Measurements from ENCODE around the gene DCAF6.

DCAF6 gene

DNA sequence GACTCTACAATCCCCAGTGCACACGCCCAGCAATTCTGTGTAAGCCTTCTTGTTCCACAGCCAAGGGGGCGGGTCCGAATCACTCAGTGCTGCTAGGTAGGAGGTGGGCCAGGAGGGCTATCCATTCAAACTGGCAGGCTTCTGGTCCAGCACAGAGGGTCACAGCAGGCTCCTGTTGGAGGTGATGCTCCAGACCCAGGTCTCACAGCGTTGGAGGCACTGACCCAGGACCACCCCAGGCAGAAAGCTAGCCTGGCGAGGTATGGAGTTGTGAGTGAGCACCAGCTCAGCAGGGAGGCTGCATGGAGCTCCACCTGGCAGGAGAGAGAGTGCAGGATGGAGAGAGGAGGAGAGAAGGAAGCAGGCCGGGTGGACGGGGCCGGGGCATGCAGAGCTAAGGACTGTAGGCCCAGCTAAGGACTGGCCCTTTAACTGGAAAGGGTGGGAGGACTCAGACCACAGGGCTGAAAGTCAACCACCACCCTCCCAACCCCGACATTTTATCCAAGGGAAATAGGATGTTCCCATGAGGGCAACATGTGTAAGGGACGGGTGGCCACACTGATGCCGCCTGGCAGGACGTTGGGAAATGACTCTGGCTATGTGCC, 161.5 kb downstream of the DCAF6 start:
- Histone ChIP-seq H3K27me3 (ENCODE audit: control insufficient read depth in 1 of 2, insufficient read depth in 2 of 2, low read length in 2 of 2) (no peaks in the 10 kb centered on the region), H3K36me3 (ENCODE audit: insufficient read depth, low read length) (peaks cover 11% of the 10 kb centered on the region)

DNA sequence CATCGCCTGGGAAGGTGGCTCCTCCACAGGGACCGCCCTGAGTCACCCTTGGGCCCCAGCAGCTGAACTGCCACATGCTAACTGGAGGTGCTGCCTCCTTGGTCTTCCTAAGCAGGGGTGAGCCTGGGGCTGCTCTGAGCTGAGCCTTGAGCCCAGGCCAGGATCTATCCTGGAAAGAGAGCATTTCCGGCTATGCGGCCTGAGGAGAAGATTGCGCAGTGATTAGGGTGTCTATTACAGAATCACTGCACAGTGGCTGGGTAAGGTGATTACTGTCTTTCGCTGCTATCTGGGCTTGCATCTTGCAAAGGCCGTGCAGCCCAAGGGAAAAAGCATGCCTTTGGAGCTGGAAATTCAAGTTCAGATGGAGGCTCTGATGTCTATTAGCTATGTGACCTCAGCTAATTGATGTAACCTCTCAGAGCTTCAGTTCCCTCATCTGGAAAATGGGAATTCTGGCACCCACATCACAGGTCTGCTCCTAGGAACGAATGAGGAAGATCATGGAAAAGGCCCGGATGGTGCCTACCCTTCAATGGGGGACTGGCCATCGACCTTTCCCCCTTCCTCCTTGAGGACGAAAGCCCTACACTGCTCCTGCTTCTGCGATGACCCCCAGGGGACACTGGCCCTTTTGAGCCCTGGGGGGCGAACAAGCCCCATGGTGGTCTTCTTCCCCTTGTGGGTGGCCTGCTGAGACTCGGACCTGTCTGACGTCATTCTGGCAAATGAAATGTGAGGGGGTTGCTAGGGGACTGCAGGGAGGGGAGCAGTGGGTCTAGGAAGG, 162.2 kb downstream of the DCAF6 start:
- Histone ChIP-seq H3K4me3 (ENCODE audit: low read depth in 1 of 2, low read length in 2 of 2) (no peak overlapping the region), H3K4me1 (ENCODE audit: insufficient read depth, low read length) (peaks cover 23% of the 10 kb centered on the region), H3K27me3 (ENCODE audit: control insufficient read depth in 1 of 2, insufficient read depth in 2 of 2, low read length in 2 of 2) (no peaks in the 10 kb centered on the region), H3K36me3 (ENCODE audit: insufficient read depth, low read length) (peaks cover 11% of the 10 kb centered on the region), H3K27ac (ENCODE audit: low read depth, low read length) (peak overlapping the region; percentile 56), H3K9ac (ENCODE audit: low read length) (no peak overlapping the region), H3K9me3 (ENCODE audit: low read length) (no peaks in the 10 kb centered on the region)

More for the DNA sequence above, 161.5 kb downstream of the DCAF6 start:
- no peaks in the 10 kb centered on the region for H3K9me3 ChIP-seq (ENCODE audit: low read length)
- H3K4me3 ChIP-seq (ENCODE audit: low read depth in 1 of 2, low read length in 2 of 2): no peak overlapping the region
- no peak overlapping the region for H3K9ac ChIP-seq (ENCODE audit: low read length)
- H3K27ac ChIP-seq (ENCODE audit: low read depth, low read length): no peak overlapping the region
- H3K4me1 ChIP-seq (ENCODE audit: insufficient read depth, low read length): peaks cover 23% of the 10 kb centered on the region

DNA sequence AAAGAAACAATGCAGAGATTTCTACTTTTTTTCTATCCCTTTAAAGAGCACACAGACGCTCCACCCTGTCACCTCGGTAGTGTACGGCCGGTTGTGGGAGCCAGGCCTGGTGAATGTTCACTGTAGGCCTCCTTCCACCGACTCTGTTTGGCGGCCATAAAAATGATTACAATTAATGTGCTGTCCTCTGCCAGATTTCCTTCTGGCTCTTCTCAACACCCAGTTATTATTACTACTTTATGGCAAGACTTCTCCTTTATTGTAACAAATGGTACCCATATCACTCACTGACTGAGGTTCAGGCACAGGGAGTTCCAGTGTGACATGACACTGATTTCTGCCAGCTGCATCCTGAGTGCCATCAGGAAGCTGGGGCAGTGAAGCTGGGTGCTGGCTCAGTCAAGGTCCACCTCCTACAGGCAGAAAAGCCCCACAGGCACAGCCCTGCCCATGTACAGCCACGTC, 162.9 kb downstream of the DCAF6 start:
- no peaks in the 10 kb centered on the region for H3K9me3 ChIP-seq (ENCODE audit: low read length)
- H3K36me3 ChIP-seq (ENCODE audit: insufficient read depth, low read length): peaks cover 11% of the 10 kb centered on the region
- H3K4me1 ChIP-seq (ENCODE audit: insufficient read depth, low read length): peaks cover 23% of the 10 kb centered on the region
- H3K4me3 ChIP-seq (ENCODE audit: low read depth in 1 of 2, low read length in 2 of 2): no peak overlapping the region
- H3K27me3 ChIP-seq (ENCODE audit: control insufficient read depth in 1 of 2, insufficient read depth in 2 of 2, low read length in 2 of 2): no peaks in the 10 kb centered on the region
- peak overlapping the region; percentile 56 for H3K27ac ChIP-seq (ENCODE audit: low read depth, low read length)
- no peak overlapping the region for H3K9ac ChIP-seq (ENCODE audit: low read length)

DNA sequence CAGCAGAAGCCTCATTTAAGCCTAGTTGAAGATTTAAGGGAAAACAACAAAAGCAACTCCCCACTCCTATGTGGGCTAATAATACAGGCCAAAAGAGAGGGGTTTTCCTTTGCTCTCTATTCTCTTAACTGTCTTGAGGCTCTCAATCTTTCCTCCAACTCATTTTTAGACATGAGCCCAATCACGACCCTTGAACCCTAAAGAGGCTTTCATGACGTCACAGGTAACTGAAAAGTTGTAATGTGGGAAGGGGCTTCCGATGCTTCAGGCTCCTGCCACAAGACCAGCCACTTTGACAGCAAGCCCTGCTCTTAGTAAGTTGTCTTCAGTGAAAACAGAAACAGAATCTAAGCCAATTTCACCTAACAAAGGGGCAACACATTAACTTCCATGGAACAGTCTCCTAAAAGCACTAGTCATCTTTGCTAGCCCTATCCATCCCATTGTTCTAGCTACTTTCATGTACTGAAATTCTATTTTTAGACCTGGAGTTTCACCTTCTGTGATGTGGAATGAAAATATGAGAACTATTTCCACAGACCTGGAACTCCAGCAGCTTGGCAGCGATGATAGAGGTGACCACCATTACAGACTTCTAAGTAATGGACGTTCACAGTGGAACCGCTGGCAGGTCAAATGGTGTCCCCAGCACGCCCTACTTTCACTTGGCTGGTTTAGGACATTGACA, 164.0 kb downstream of the DCAF6 start:
- Histone ChIP-seq H3K4me1 (ENCODE audit: insufficient read depth, low read length) (peaks cover 23% of the 10 kb centered on the region), H3K27me3 (ENCODE audit: control insufficient read depth in 1 of 2, insufficient read depth in 2 of 2, low read length in 2 of 2) (no peaks in the 10 kb centered on the region), H3K36me3 (ENCODE audit: insufficient read depth, low read length) (peaks cover 11% of the 10 kb centered on the region), H3K9me3 (ENCODE audit: low read length) (no peaks in the 10 kb centered on the region), H3K9ac (ENCODE audit: low read length) (no peak overlapping the region), H3K27ac (ENCODE audit: low read depth, low read length) (no peak overlapping the region), H3K4me3 (ENCODE audit: low read depth in 1 of 2, low read length in 2 of 2) (no peak overlapping the region)

DNA sequence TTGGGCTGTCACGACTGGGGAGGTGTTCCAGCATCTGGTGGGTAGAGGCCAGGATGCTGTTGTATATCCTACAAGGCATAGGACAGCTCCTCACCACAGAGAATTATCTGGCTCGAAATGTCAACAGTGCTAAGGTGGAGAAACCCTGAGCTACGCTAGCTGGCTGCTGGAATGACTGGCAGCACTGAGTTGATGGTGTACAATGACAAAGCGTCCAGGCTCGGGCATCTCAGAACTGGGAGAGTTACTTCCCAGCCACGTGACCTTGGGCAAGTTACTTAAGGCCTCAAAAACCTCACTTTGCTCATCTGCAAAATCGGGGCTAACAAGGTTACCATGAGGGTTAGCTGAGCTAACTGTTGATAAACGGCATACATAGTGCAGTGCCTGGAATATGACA, 164.9 kb downstream of the DCAF6 start:
- H3K4me3 ChIP-seq (ENCODE audit: low read depth in 1 of 2, low read length in 2 of 2): no peak overlapping the region
- H3K4me1 ChIP-seq (ENCODE audit: insufficient read depth, low read length): peaks cover 23% of the 10 kb centered on the region
- H3K27ac ChIP-seq (ENCODE audit: low read depth, low read length): no peak overlapping the region
- H3K27me3 ChIP-seq (ENCODE audit: control insufficient read depth in 1 of 2, insufficient read depth in 2 of 2, low read length in 2 of 2): no peaks in the 10 kb centered on the region
- H3K9me3 ChIP-seq (ENCODE audit: low read length): no peaks in the 10 kb centered on the region
- no peak overlapping the region for H3K9ac ChIP-seq (ENCODE audit: low read length)
- peaks cover 8% of the 10 kb centered on the region for H3K36me3 ChIP-seq (ENCODE audit: insufficient read depth, low read length)

DNA sequence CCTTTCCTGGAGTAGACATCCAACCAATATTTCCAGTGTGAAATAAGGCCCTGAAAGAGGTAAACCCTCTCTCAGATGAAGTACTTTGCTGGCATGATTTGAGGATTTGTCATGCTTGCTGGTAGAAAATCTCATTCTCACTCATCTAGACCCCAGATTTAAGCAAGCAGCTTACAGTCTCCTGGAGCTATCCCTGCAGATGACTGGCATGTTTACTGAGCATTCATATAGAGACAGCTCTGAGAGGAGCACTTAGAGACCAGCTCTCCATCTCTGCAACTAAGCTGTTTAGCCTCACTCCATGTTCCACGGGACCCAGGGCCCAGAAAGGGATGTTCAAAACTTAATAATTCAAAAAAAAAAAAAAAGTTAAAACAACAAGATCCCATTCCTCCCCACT, 166.0 kb downstream of the DCAF6 start:
- Histone ChIP-seq H3K36me3 (ENCODE audit: insufficient read depth, low read length) (no peaks in the 10 kb centered on the region), H3K9ac (ENCODE audit: low read length) (no peak overlapping the region), H3K9me3 (ENCODE audit: low read length) (no peaks in the 10 kb centered on the region), H3K4me3 (ENCODE audit: low read depth in 1 of 2, low read length in 2 of 2) (no peak overlapping the region), H3K27ac (ENCODE audit: low read depth, low read length) (no peak overlapping the region), H3K4me1 (ENCODE audit: insufficient read depth, low read length) (peaks cover 23% of the 10 kb centered on the region), H3K27me3 (ENCODE audit: control insufficient read depth in 1 of 2, insufficient read depth in 2 of 2, low read length in 2 of 2) (no peaks in the 10 kb centered on the region)

DNA sequence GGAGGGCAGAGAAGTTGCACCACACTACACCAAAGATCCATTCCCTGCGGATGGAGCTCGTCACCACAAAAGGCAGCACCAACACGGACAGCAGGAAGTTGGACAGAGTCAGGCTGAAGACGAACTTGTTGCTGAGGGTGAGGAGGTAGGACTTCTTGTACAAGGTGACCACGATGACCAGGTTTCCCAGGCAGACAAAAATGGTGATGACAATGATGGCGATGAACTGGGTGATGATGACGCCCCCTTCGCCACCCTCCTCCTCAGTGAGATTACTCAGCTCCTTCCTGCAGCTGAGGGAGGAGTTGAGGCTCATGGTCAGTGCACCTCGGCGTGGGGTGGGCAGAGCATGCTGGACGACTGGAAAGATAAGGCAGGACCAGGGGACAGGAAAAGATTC, 168.1 kb downstream of the DCAF6 start:
- no peak overlapping the region for H3K27ac ChIP-seq (ENCODE audit: low read depth, low read length)
- H3K36me3 ChIP-seq (ENCODE audit: insufficient read depth, low read length): no peaks in the 10 kb centered on the region
- no peak overlapping the region for H3K4me3 ChIP-seq (ENCODE audit: low read depth in 1 of 2, low read length in 2 of 2)
- H3K9ac ChIP-seq (ENCODE audit: low read length): no peak overlapping the region
- no peaks in the 10 kb centered on the region for H3K27me3 ChIP-seq (ENCODE audit: control insufficient read depth in 1 of 2, insufficient read depth in 2 of 2, low read length in 2 of 2)
- H3K4me1 ChIP-seq (ENCODE audit: insufficient read depth, low read length): peaks cover 12% of the 10 kb centered on the region
- H3K9me3 ChIP-seq (ENCODE audit: low read length): no peaks in the 10 kb centered on the region

DNA sequence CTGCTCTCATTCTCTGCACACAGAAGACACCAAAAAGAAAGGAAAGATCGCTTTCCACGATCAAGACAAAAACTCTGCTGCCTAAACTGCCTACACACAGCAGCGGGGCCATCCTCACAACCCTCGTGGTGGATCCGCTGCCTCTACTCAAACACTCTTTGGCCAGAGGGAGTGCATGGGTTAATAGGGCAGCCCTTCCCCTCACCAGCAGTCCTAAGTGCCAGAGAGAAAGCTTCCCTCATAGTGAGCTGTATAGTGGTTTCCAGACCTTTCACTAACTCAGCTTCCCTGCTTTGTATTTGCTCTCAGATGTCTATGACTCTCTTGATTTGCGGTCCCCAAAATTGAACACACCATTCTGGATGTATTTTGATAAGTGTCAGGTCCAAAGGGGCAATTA, 169.4 kb downstream of the DCAF6 start:
- H3K36me3 ChIP-seq (ENCODE audit: insufficient read depth, low read length): no peaks in the 10 kb centered on the region
- no peak overlapping the region for H3K9ac ChIP-seq (ENCODE audit: low read length)
- no peaks in the 10 kb centered on the region for H3K4me1 ChIP-seq (ENCODE audit: insufficient read depth, low read length)
- no peaks in the 10 kb centered on the region for H3K9me3 ChIP-seq (ENCODE audit: low read length)
- no peaks in the 10 kb centered on the region for H3K27me3 ChIP-seq (ENCODE audit: control insufficient read depth in 1 of 2, insufficient read depth in 2 of 2, low read length in 2 of 2)
- H3K4me3 ChIP-seq (ENCODE audit: low read depth in 1 of 2, low read length in 2 of 2): no peak overlapping the region
- H3K27ac ChIP-seq (ENCODE audit: low read depth, low read length): no peak overlapping the region

DNA sequence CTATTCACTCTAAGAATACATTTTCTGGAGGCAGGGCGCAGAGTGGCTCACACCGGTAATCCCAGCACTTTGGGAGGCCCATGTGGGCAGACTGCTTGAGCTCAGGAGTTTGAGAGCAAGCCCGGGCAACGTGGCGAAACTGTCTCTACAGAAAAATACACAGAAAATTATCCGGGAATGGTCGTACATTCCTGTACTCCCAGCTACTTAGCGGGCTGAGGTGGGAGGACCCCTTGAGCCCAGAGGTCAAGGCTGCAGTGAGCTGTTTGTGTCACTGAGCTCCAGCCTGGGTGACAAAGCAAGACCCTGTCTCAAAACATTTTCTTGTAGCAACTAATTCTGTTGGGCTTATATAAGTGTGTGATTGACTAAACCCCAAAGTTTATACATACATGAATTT, 169.8 kb downstream of the DCAF6 start:
- no peaks in the 10 kb centered on the region for H3K36me3 ChIP-seq (ENCODE audit: insufficient read depth, low read length)
- H3K9me3 ChIP-seq (ENCODE audit: low read length): no peaks in the 10 kb centered on the region
- H3K4me3 ChIP-seq (ENCODE audit: low read depth in 1 of 2, low read length in 2 of 2): no peak overlapping the region
- no peaks in the 10 kb centered on the region for H3K27me3 ChIP-seq (ENCODE audit: control insufficient read depth in 1 of 2, insufficient read depth in 2 of 2, low read length in 2 of 2)
- H3K27ac ChIP-seq (ENCODE audit: low read depth, low read length): no peak overlapping the region
- H3K9ac ChIP-seq (ENCODE audit: low read length): no peak overlapping the region
- H3K4me1 ChIP-seq (ENCODE audit: insufficient read depth, low read length): no peaks in the 10 kb centered on the region

DNA sequence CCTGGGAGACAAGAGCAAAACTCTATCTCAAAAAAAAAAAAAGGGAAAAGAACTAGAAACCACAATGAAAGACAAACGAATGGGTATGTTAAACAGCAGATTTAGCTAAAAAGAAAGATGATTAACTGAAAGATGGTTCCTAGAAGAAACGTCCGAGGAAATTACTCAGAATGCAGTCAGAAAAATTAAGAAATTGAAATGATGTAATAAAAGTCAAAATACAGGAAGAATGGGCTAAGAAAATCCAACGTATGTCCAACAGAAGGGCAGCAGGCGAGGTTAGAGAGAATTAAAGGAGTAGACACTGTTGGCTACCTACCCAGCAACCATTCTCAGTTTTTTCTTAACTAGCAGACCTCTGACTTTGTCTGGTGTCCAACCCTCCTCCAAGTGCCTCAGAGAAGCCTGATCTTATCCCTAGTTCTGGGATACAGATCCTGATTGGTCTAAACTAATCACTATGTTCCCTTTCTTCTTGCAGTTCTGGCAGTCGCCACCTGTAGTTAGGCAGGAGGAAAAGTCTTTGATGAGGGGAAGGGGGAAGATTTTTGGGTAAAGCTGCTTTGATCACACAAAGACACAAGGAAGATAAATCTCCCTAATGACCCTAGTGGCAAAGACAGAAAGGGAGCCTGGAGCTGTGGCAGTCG, 174.5 kb downstream of the DCAF6 start:
- Histone ChIP-seq H3K9me3 (ENCODE audit: low read length) (no peaks in the 10 kb centered on the region), H3K4me1 (ENCODE audit: insufficient read depth, low read length) (no peaks in the 10 kb centered on the region), H3K9ac (ENCODE audit: low read length) (no peak overlapping the region), H3K36me3 (ENCODE audit: insufficient read depth, low read length) (no peaks in the 10 kb centered on the region), H3K27me3 (ENCODE audit: control insufficient read depth in 1 of 2, insufficient read depth in 2 of 2, low read length in 2 of 2) (no peaks in the 10 kb centered on the region), H3K27ac (ENCODE audit: low read depth, low read length) (no peak overlapping the region), H3K4me3 (ENCODE audit: low read depth in 1 of 2, low read length in 2 of 2) (no peak overlapping the region)

DNA sequence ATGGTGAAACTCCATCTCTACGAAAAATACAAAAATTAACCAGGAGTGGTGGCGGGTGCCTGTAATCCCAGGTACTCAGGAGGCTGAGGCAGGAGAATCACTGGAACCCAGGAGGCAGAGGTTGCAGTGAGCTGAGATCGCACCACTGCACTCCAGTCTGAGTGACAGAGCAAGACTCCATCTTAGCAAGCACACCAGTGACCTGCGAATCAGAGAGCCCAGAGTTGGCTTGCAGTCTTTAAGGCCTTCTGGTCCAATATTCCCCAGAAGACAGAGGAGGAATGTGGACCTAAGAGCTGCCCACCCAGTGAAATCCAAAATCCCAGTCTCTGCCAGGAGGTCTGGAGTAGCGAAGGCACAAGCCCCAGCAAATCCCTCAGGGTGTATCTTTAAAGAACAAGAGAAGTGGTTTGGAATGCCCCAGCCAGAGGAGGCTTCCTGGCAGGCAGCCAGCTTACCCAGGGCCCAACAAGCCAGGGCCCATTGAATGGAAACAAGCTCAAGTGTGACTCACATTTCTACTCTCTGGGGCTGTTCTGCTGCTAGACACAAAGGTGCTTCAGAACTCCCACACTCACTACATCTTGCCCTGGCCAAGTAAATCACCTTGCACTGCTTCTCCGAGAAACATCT, 176.3 kb downstream of the DCAF6 start:
- H3K36me3 ChIP-seq (ENCODE audit: insufficient read depth, low read length): peaks cover 7% of the 10 kb centered on the region
- H3K27me3 ChIP-seq (ENCODE audit: control insufficient read depth in 1 of 2, insufficient read depth in 2 of 2, low read length in 2 of 2): no peaks in the 10 kb centered on the region
- H3K9ac ChIP-seq (ENCODE audit: low read length): no peak overlapping the region
- no peaks in the 10 kb centered on the region for H3K4me1 ChIP-seq (ENCODE audit: insufficient read depth, low read length)
- no peak overlapping the region for H3K4me3 ChIP-seq (ENCODE audit: low read depth in 1 of 2, low read length in 2 of 2)
- H3K9me3 ChIP-seq (ENCODE audit: low read length): no peaks in the 10 kb centered on the region
- H3K27ac ChIP-seq (ENCODE audit: low read depth, low read length): no peak overlapping the region

All from muscle layer of colon (tissue), 2 donors.